ENCODE measurements around the gene WBP4. TPM values are rescaled to one million over a fixed set of nuclear protein-coding genes. Genes with fewer than 3 reads are reported as not detected.

WBP4 gene
- polyA plus RNA-seq, 3 donors, result 2.8 to 3.8 (median 3.7) TPM

DNA sequence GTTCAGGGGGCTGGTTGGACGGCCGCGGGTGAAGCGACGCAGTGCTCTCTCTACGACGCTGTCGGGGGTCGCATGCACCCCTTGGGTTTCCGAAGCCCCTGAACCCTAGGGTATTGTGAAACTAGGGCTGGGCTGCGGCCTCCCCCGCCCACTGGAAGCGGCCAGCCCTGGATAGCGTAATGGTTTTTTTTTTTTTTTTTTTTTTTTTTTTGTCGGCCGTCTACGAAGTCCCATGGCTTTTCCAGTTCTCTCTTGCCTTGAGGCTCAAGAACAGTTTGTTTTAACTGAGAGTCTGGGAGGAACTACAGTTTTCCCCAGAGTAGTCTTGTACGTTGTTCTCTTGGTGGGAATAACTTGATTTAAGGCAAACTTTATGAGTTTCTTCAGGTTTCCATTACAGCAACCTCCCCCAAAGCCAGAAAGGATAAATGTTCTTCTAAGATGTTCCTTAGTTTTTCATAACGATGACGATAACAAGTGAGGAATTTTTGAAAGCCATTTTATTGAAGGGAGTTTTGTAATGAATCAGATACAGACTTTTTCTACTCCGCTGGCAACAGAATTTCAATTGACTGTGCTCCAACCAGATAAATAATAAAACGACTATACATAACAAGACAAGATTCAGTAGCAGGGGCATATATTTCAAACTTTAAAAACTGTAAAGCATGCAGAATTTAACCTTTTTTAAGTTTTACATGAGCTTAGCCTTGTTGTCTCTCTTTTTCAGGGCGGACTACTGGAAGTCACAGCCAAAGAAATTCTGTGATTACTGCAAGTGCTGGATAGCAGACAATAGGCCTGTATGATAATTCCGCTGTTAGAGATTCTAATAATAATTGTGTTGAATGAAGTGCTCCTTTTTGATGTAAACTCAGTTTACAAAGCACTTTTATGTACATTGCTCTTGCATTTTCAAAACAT, 867 bp downstream of the WBP4 start:
- Histone ChIP-seq H3K27me3 (ENCODE audit: control insufficient read depth in 2 of 2, insufficient read depth in 2 of 2, low read length in 2 of 2) (no peaks in the 10 kb centered on the region), H3K79me2 (ENCODE audit: insufficient read depth, low read length) (peaks cover 76% of the 10 kb centered on the region), H3K9me3 (replicated peaks in 1 of 2; ENCODE audit: control insufficient read depth in 1 of 2, insufficient read depth in 1 of 2, low read length in 2 of 2) (no peaks in the 10 kb centered on the region), H3K4me2 (replicated peaks; ENCODE audit: extremely low read depth, low read length, poor library complexity, severe bottlenecking) (peak overlapping the region; percentile 87), H3K4me3 (replicated peaks in 1 of 3; ENCODE audit: low read depth in 2 of 3, low read length in 3 of 3) (peak overlapping the region; percentile 57 to 99 (median 82)), H3K9ac (ENCODE audit: insufficient read depth, low read length, poor library complexity, severe bottlenecking) (peak overlapping the region; percentile 95), H3K36me3 (replicated peaks in 1 of 2; ENCODE audit: control insufficient read depth in 1 of 2, insufficient read depth in 2 of 2, low read length in 2 of 2) (peaks cover 27 to 34% of the 10 kb centered on the region in 2 donors), H3K4me1 (ENCODE audit: control insufficient read depth in 1 of 2, insufficient read depth in 2 of 2, low read length in 2 of 2) (peaks cover 23 to 40% of the 10 kb centered on the region in 2 donors), H4K20me1 (ENCODE audit: insufficient read depth, low read length) (peaks cover 33% of the 10 kb centered on the region), H3K27ac (ENCODE audit: low read depth in 1 of 2, low read length in 2 of 2) (peak overlapping the region; percentile 96), H2AFZ (ENCODE audit: insufficient read depth, low read depth, low read length, poor library complexity, severe bottlenecking) (peak overlapping the region; percentile 89)
- intact Hi-C loops (cut with micrococcal nuclease), result loop anchor here (2.0 to 10.0 kb wide), 5 partner anchors 43 to 277 kb away; partner anchors contain the start of genes ELF1 (in 1 of the 2), KBTBD6 (in 1 of the 2) and SLC25A15 (in 1 of the 2)
- peaks cover 30% of the 10 kb centered on the region for H3K4me1 Mint-ChIP-seq
- DNase-seq, result peak in 2 of 3 donors; percentile 68 to 76
- H3K4me3 Mint-ChIP-seq, result peak overlapping the region; percentile 98 to 100
- peaks cover 0 to 2% (median 0%) of the 10 kb centered on the region in 7 donors for H3K9me3 Mint-ChIP-seq
- peaks cover 0 to 3% (median 3%) of the 10 kb centered on the region in 3 donors for H3K27me3 Mint-ChIP-seq (ENCODE audit: low read depth in 3 of 3)
- no peak for TF ChIP-seq CTCF (IDR thresholded peaks at IDR 0.05)
- peak overlapping the region; percentile 98 to 100 (median 100) for H3K27ac Mint-ChIP-seq
- H3K36me3 Mint-ChIP-seq, result peaks cover 33 to 42% of the 10 kb centered on the region in 2 donors
- WGBS (ENCODE audit: insufficient coverage), result 5% methylated on average over 11 of the region's 24 CpGs

- H3K4me3 ChIP-seq (replicated peaks in 1 of 3; ENCODE audit: low read depth in 2 of 3, low read length in 3 of 3), result no peak overlapping the region
- peaks cover 15% of the 10 kb centered on the region for H3K4me1 Mint-ChIP-seq
- peaks cover 43 to 50% of the 10 kb centered on the region in 2 donors for H3K36me3 Mint-ChIP-seq
- WGBS (ENCODE audit: insufficient coverage), result no CpG with 5 or more reads among the region's 2 CpGs
- H3K4me1 ChIP-seq (ENCODE audit: control insufficient read depth in 1 of 2, insufficient read depth in 2 of 2, low read length in 2 of 2), result peaks cover 9 to 18% of the 10 kb centered on the region in 2 donors
- no peak for DNase-seq
- peaks cover 11% of the 10 kb centered on the region for H4K20me1 ChIP-seq (ENCODE audit: insufficient read depth, low read length)
- H2AFZ ChIP-seq (ENCODE audit: insufficient read depth, low read depth, low read length, poor library complexity, severe bottlenecking), result no peak overlapping the region
- no peak overlapping the region for H3K4me2 ChIP-seq (replicated peaks; ENCODE audit: extremely low read depth, low read length, poor library complexity, severe bottlenecking)
- H3K27me3 ChIP-seq (ENCODE audit: control insufficient read depth in 2 of 2, insufficient read depth in 2 of 2, low read length in 2 of 2), result no peaks in the 10 kb centered on the region
- H3K27me3 Mint-ChIP-seq (ENCODE audit: low read depth in 3 of 3), result peaks cover 0 to 5% (median 3%) of the 10 kb centered on the region in 3 donors
- no peaks in the 10 kb centered on the region for H3K9me3 ChIP-seq (replicated peaks in 1 of 2; ENCODE audit: control insufficient read depth in 1 of 2, insufficient read depth in 1 of 2, low read length in 2 of 2)
- H3K27ac Mint-ChIP-seq, result no peak overlapping the region
- H3K79me2 ChIP-seq (ENCODE audit: insufficient read depth, low read length), result peaks cover 53% of the 10 kb centered on the region
- intact Hi-C loops (cut with micrococcal nuclease), result loop anchor here (5.0 to 10.0 kb wide), 4 partner anchors 68 to 280 kb away; partner anchors contain the start of genes KBTBD6 (in 1 of the 2) and SLC25A15 (in 1 of the 2)
- peaks cover 0 to 2% (median 0%) of the 10 kb centered on the region in 7 donors for H3K9me3 Mint-ChIP-seq
- H3K9ac ChIP-seq (ENCODE audit: insufficient read depth, low read length, poor library complexity, severe bottlenecking), result no peak overlapping the region
- no peak for TF ChIP-seq CTCF (IDR thresholded peaks at IDR 0.05)
- no peak overlapping the region for H3K4me3 Mint-ChIP-seq
- H3K27ac ChIP-seq (ENCODE audit: low read depth in 1 of 2, low read length in 2 of 2), result no peak overlapping the region
- H3K36me3 ChIP-seq (replicated peaks in 1 of 2; ENCODE audit: control insufficient read depth in 1 of 2, insufficient read depth in 2 of 2, low read length in 2 of 2), result peaks cover 48 to 56% of the 10 kb centered on the region in 2 donors
Measured at GRCh38 chr13:41064493-41064892, 3.2 kb downstream of the WBP4 start.
